K562 (cell line): Measurements from ENCODE around the gene MLKL. TPM values are rescaled to one million over a fixed set of nuclear protein-coding genes. Genes with fewer than 3 reads are reported as not detected.

Experiments used
- ARHGAP35 ChIP-seq: fragments of 450-650 bp; IDR thresholded peaks from 2 replicates; pipeline ENCODE4 v1.6.1; 2018; ENCODE audit not compliant: partially characterized antibody
- FOXP4 ChIP-seq: sonication (generic); formaldehyde crosslinking; IDR thresholded peaks from 2 replicates; pipeline ENCODE4 v1.8.0; 2022; ENCODE audit warnings: mild to moderate bottlenecking, missing genetic modification reagents, borderline replicate concordance
- KLF10 ChIP-seq: fragments of 250-450 bp; sonication (Bioruptor Pico); IDR thresholded peaks from 2 replicates; pipeline ENCODE4 v1.6.1; 2021; ENCODE audit warnings: matching md5 sums
- MYNN ChIP-seq, 2 experiments: sonication (generic); formaldehyde crosslinking in 1 of 2; IDR thresholded peaks; 2 replicates each; pipeline versions ENCODE4 v1.5.0 to v1.6.1; 2016 to 2020; ENCODE audit warnings: antibody characterized with exemption in 1 of 2, missing genetic modification reagents in 1 of 2
- NFATC3 ChIP-seq: fragments of 450-650 bp; IDR thresholded peaks from 2 replicates; pipeline ENCODE4 v1.6.1; 2017; ENCODE audit warnings: mild to moderate bottlenecking
- PHF20 ChIP-seq: fragments of 450-650 bp; IDR thresholded peaks from 2 replicates; pipeline ENCODE4 v1.6.1; 2018; ENCODE audit not compliant: partially characterized antibody
- U2AF2 ChIP-seq: fragments of 200-400 bp; formaldehyde crosslinking; optimal IDR thresholded peaks from 2 replicates; pipeline ENCODE3; 2017; ENCODE audit warnings: low read depth, mild to moderate bottlenecking, low read length
- ZBTB1 ChIP-seq: sonication (generic); formaldehyde crosslinking; IDR thresholded peaks from 2 replicates; pipeline ENCODE4 v1.8.1; 2023; ENCODE audit warnings: missing genetic modification reagents, low read depth, mild to moderate bottlenecking, borderline replicate concordance
- ZBTB7A ChIP-seq: IDR thresholded peaks from 2 replicates; pipeline ENCODE4 v1.6.1; 2011; ENCODE audit warnings: low read depth, mild to moderate bottlenecking, low read length, moderate library complexity, borderline replicate concordance; ENCODE audit not compliant: control insufficient read depth
- ZBTB8A ChIP-seq: fragments of 450-650 bp; IDR thresholded peaks from 2 replicates; pipeline ENCODE4 v1.6.1; 2018; ENCODE audit warnings: mild to moderate bottlenecking, moderate library complexity; ENCODE audit not compliant: partially characterized antibody
- ZFX ChIP-seq: sonication (generic); formaldehyde crosslinking; IDR thresholded peaks from 2 replicates; pipeline ENCODE4 v1.8.0; 2022; ENCODE audit warnings: mild to moderate bottlenecking, missing genetic modification reagents, moderate library complexity
- ZMIZ1 ChIP-seq, 2 experiments: fragments of 150-350 bp in 1 of 2; IDR thresholded peaks; 2 replicates each; pipeline ENCODE4 v1.6.1; 2012 to 2016; ENCODE audit warnings: low read depth in 2 of 2, low read length in 2 of 2, mild to moderate bottlenecking in 1 of 2, moderate library complexity in 1 of 2
- ZNF589 ChIP-seq: fragments of 200-800 bp; sonication (Bioruptor generic); IDR thresholded peaks from 2 replicates; pipeline ENCODE4 v1.6.1; 2016; ENCODE audit warnings: low read depth, missing genetic modification characterization, missing compliant biosample characterization
- polyA plus RNA-seq, 8 experiments: library from polyadenylated mRNA; depleted of rRNA in 4 of 8; stranded (reverse) in 5 of 8; unstranded in 3 of 8; fragments of >200 nt; fragmentation: Nextera tagmentation in 2 of 8; fragmentation: Illumina TruSeq in 1 of 8; extraction: Ambion mirVana in 2 of 8; extraction: Trizol in 1 of 8; gene quantifications; 2 replicates each; pipeline versions ENCODE4 v1.2.1 to v1.2.3, GENCODE V29; 2011 to 2014; ENCODE audit warnings: inconsistent platforms in 1 of 8, missing spikeins in 1 of 8
- total RNA-seq, 7 experiments: library from RNA; depleted of rRNA in 6 of 7; stranded (reverse); fragments of >200 nt in 6 of 7; fragmentation: Illumina TruSeq in 2 of 7; extraction: Trizol in 2 of 7; gene quantifications; 2 replicates each; pipeline versions ENCODE4 v1.2.1 to v1.2.3, GENCODE V29; 2011 to 2021; ENCODE audit warnings: low replicate concordance in 1 of 7
- TF ChIP-seq, protein P1 (sequence below): IDR thresholded peaks from 2 replicates; pipeline ENCODE4 v1.6.1; 2014; ENCODE audit warnings: antibody characterized with exemption
- TF ChIP-seq, protein P2 (sequence below): IDR thresholded peaks from 2 replicates; pipeline ENCODE4 v1.6.1; 2011; ENCODE audit not compliant: insufficient read length; ENCODE audit errors: extremely low read depth
- TF ChIP-seq, protein P3 (sequence below): fragments of 250-450 bp; sonication (Bioruptor Pico); IDR thresholded peaks from 2 replicates; pipeline ENCODE4 v1.5.0; 2022; ENCODE audit warnings: mild to moderate bottlenecking

Gene MLKL
- total and polyA plus RNA-seq, 9 of the 15 experiments (the other 6 are each of a cell fraction or from before 2014, with no cell fraction given): 1.6 to 6.1 (median 4.8) TPM

DNA sequence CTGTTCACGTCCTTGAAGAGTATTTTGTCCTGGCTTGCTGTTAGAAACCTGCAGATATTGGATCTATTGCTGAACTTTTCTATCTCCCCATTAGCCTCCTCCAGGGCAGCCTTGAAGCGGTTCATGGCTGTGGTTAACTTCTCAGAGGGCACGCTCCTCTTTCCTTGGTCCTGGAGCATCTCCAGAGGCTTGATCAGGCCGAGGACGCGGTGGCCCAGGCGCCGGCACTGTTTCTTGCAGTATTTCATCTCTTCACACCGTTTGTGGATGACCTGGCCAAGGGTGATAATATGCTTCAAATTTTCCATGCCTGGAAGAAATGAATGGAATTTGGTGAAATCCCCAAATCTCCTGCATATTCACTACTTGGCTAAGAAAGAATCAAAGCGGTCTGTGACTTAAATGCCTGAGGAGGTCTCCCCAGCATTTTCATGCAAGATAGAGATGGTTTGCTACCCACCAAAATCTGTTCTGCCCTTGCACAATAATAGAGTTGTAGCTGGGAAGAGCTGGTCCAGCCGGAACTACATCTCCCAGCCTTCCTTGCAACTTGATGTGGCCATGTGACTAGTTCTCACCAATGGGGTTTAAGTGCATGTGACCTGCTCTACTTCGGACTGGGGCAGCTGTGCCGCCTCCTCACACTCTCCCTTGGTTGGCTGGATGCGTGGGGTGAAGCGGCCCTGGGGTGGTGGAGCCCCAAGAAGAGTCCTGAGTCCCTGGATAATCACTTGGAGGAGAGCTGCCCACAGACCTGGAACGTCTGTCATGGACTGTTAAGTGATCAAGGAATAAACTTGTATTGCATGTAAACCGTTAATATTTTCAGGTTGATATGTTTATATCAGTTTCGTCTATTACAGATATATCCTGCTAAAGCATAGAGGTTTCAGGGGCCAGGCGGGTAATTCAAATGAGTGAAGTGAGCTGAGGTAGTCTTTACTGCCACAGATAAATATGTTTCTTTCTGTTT is 4.9 kb downstream of the MLKL start (continued):
- no peak for TF ChIP-seq FOXP4 (CRISPR knock-in tag)
- no peak for TF ChIP-seq KLF10 (CRISPR knock-in tag)
- no peak for TF ChIP-seq ZMIZ1 (IDR thresholded peaks at IDR 0.05; ENCODE audit: low read depth in 2 of 2, low read length in 2 of 2)
- TF ChIP-seq, protein P1, sequence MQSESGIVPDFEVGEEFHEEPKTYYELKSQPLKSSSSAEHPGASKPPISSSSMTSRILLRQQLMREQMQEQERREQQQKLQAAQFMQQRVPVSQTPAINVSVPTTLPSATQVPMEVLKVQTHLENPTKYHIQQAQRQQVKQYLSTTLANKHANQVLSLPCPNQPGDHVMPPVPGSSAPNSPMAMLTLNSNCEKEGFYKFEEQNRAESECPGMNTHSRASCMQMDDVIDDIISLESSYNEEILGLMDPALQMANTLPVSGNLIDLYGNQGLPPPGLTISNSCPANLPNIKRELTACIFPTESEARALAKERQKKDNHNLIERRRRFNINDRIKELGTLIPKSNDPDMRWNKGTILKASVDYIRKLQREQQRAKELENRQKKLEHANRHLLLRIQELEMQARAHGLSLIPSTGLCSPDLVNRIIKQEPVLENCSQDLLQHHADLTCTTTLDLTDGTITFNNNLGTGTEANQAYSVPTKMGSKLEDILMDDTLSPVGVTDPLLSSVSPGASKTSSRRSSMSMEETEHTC: no peak
- 0 out of 2 replicates have a peak, but pooled peaks have one; percentile 24 for TF ChIP-seq ZFX (CRISPR knock-in tag)
- no peak for TF ChIP-seq ZBTB1 (CRISPR knock-in tag)
- TF ChIP-seq, protein P2, sequence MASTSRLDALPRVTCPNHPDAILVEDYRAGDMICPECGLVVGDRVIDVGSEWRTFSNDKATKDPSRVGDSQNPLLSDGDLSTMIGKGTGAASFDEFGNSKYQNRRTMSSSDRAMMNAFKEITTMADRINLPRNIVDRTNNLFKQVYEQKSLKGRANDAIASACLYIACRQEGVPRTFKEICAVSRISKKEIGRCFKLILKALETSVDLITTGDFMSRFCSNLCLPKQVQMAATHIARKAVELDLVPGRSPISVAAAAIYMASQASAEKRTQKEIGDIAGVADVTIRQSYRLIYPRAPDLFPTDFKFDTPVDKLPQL: no peak
- TF ChIP-seq NFATC3: no peak
- TF ChIP-seq, protein P3, sequence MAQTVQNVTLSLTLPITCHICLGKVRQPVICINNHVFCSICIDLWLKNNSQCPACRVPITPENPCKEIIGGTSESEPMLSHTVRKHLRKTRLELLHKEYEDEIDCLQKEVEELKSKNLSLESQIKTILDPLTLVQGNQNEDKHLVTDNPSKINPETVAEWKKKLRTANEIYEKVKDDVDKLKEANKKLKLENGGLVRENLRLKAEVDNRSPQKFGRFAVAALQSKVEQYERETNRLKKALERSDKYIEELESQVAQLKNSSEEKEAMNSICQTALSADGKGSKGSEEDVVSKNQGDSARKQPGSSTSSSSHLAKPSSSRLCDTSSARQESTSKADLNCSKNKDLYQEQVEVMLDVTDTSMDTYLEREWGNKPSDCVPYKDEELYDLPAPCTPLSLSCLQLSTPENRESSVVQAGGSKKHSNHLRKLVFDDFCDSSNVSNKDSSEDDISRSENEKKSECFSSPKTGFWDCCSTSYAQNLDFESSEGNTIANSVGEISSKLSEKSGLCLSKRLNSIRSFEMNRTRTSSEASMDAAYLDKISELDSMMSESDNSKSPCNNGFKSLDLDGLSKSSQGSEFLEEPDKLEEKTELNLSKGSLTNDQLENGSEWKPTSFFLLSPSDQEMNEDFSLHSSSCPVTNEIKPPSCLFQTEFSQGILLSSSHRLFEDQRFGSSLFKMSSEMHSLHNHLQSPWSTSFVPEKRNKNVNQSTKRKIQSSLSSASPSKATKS (CRISPR knock-in tag): no peak
- no peak for TF ChIP-seq ZBTB7A
- TF ChIP-seq ARHGAP35: no peak
- TF ChIP-seq PHF20: no peak
- TF ChIP-seq MYNN (IDR thresholded peaks at IDR 0.05): no peak
- TF ChIP-seq MYNN (CRISPR knock-in tag; IDR thresholded peaks at IDR 0.05): no peak
- no peak for TF ChIP-seq ZBTB8A
- no peak for TF ChIP-seq U2AF2
- no peak for TF ChIP-seq ZNF589 (CRISPR knock-in tag)
